H1 (cell line): Measurements from ENCODE around the gene RNF141. TPM values are rescaled to one million over a fixed set of nuclear protein-coding genes. Genes with fewer than 3 reads are reported as not detected.

Experiments used
- ATF2 ChIP-seq: IDR thresholded peaks from 2 replicates; pipeline ENCODE4 v1.6.1; 2012; ENCODE audit warnings: low read length, inconsistent platforms
- E2F6 ChIP-seq: IDR thresholded peaks from 2 replicates; pipeline ENCODE4 v1.6.1; 2012; ENCODE audit warnings: inconsistent platforms
- NANOG ChIP-seq: IDR thresholded peaks from 2 replicates; pipeline ENCODE4 v1.6.1; 2011; ENCODE audit warnings: low read length, low read depth, mild to moderate bottlenecking, inconsistent platforms; ENCODE audit not compliant: insufficient read depth, poor library complexity, severe bottlenecking
- POLR2A ChIP-seq, 2 experiments: IDR thresholded peaks; 1 replicate in 1 of 2; 2 replicates in 1 of 2; pipeline ENCODE4 v1.6.1; 2011; ENCODE audit warnings: low read depth in 2 of 2, low read length in 2 of 2, mild to moderate bottlenecking in 2 of 2; ENCODE audit errors: control extremely low read depth in 1 of 2
- SIX5 ChIP-seq: IDR thresholded peaks from 2 replicates; pipeline ENCODE4 v1.6.1; 2011; ENCODE audit warnings: mild to moderate bottlenecking, low read depth, low read length
- polyA plus RNA-seq, 7 experiments: library from polyadenylated mRNA; depleted of rRNA in 3 of 7; stranded (reverse) in 5 of 7; unstranded in 2 of 7; fragments of >200 nt in 5 of 7; fragments of 200-250 nt in 2 of 7; gene quantifications; 1 replicate in 5 of 7; 2 replicates in 1 of 7; 4 replicates in 1 of 7; pipeline versions ENCODE4 v1.2.1 to v1.2.3, GENCODE V29; 2011 to 2013; ENCODE audit warnings: missing spikeins in 2 of 7, mixed read lengths in 2 of 7
- total RNA-seq: library from RNA; stranded (reverse); fragmentation: NEBNext Ultra II Directional; extraction: Animal tissue kit (Norgen Biotek cat#: 25700); gene quantifications from 2 replicates; pipeline ENCODE4 v1.2.1, GENCODE V29; 2021

The RNF141 gene
- total and polyA plus RNA-seq, 2 of the 8 experiments (the other 6 are each of a cell fraction or from before 2014, with no cell fraction given): 8.5 to 22.8 TPM

- TF ChIP-seq SIX5 (no peak), NANOG (no peak), ATF2 (no peak), POLR2A (IDR thresholded peaks at IDR 0.05; ENCODE audit: control extremely low read depth in 1 of 2, low read depth in 2 of 2, low read length in 2 of 2) (no peak), E2F6 (no peak)
- TF ChIP-seq, all 59 proteins: peak for 0
Observed at GRCh38 chr11:10490032-10490397, 51.0 kb downstream of the RNF141 start (continued).
